HEK293 (cell line): ENCODE results near the gene ATP5MC2.
A peak's percentile ranks its signal among the peaks of the same experiment; 100 is the strongest.

Source experiments
- FEZF1 ChIP-seq: fragments of 450-650 bp; formaldehyde crosslinking; IDR thresholded peaks from 2 replicates; pipeline ENCODE4 v1.5.1; 2016; ENCODE audit warnings: missing biosample characterization, missing genetic modification characterization
- SCRT1 ChIP-seq: fragments of 450-650 bp; formaldehyde crosslinking; IDR thresholded peaks from 2 replicates; pipeline ENCODE4 v1.5.1; 2016; ENCODE audit warnings: missing biosample characterization, missing genetic modification characterization, borderline replicate concordance
- WT1 ChIP-seq: fragments of 450-650 bp; formaldehyde crosslinking; IDR thresholded peaks from 2 replicates; pipeline ENCODE4 v1.5.1; 2016; ENCODE audit warnings: missing biosample characterization, missing genetic modification characterization
- YY1 ChIP-seq: fragments of 450-650 bp; formaldehyde crosslinking; IDR thresholded peaks from 2 replicates; pipeline ENCODE4 v1.5.1; 2018; ENCODE audit warnings: missing biosample characterization, missing genetic modification characterization
- ZBTB1 ChIP-seq: fragments of 450-650 bp; formaldehyde crosslinking; IDR thresholded peaks from 2 replicates; pipeline ENCODE4 v1.5.1; 2016; ENCODE audit warnings: missing biosample characterization, missing genetic modification characterization
- ZBTB17 ChIP-seq: fragments of 450-650 bp; formaldehyde crosslinking; IDR thresholded peaks from 2 replicates; pipeline ENCODE4 v1.5.1; 2016; ENCODE audit warnings: missing biosample characterization, missing genetic modification characterization
- ZBTB20 ChIP-seq: fragments of 450-650 bp; formaldehyde crosslinking; IDR thresholded peaks from 2 replicates; pipeline ENCODE4 v1.5.1; 2016; ENCODE audit warnings: missing biosample characterization, missing genetic modification characterization
- ZBTB8A ChIP-seq: fragments of 450-650 bp; formaldehyde crosslinking; IDR thresholded peaks from 2 replicates; pipeline ENCODE4 v1.5.1; 2016; ENCODE audit warnings: missing biosample characterization, missing genetic modification characterization
- ZEB2 ChIP-seq: fragments of 450-650 bp; formaldehyde crosslinking; IDR thresholded peaks from 2 replicates; pipeline ENCODE4 v1.5.1; 2016; ENCODE audit warnings: missing biosample characterization, missing genetic modification characterization
- ZFP3 ChIP-seq: fragments of 450-650 bp; formaldehyde crosslinking; IDR thresholded peaks from 2 replicates; pipeline ENCODE4 v1.5.1; 2016; ENCODE audit warnings: low read depth, missing biosample characterization, missing genetic modification characterization
- ZNF121 ChIP-seq: fragments of 450-650 bp; formaldehyde crosslinking; IDR thresholded peaks from 2 replicates; pipeline ENCODE4 v1.5.1; 2016; ENCODE audit warnings: missing biosample characterization, missing genetic modification characterization
- ZNF2 ChIP-seq: fragments of 450-650 bp; formaldehyde crosslinking; IDR thresholded peaks from 2 replicates; pipeline ENCODE4 v1.5.1; 2016; ENCODE audit warnings: missing biosample characterization, missing genetic modification characterization
- ZNF214 ChIP-seq: fragments of 450-650 bp; formaldehyde crosslinking; IDR thresholded peaks from 2 replicates; pipeline ENCODE4 v1.5.1; 2017; ENCODE audit warnings: missing biosample characterization, mild to moderate bottlenecking, missing genetic modification characterization, borderline replicate concordance
- ZNF274 ChIP-seq, 2 experiments: fragments of 200-500 bp in 1 of 2; fragments of 450-650 bp in 1 of 2; sonication (Bioruptor generic) in 1 of 2; formaldehyde crosslinking in 1 of 2; IDR thresholded peaks; 2 replicates each; pipeline versions ENCODE4 v1.5.1 to v1.6.1; 2014 to 2016; ENCODE audit warnings: borderline replicate concordance in 1 of 2, inconsistent platforms in 1 of 2, low read length in 1 of 2, missing biosample characterization in 1 of 2, missing genetic modification characterization in 1 of 2
- ZNF366 ChIP-seq: fragments of 450-650 bp; formaldehyde crosslinking; conservative IDR thresholded peaks from 2 replicates; pipeline ENCODE4 v1.5.1; 2016; ENCODE audit warnings: missing biosample characterization, missing genetic modification characterization
- ZNF600 ChIP-seq: fragments of 450-650 bp; formaldehyde crosslinking; IDR thresholded peaks from 2 replicates; pipeline ENCODE4 v1.5.1; 2016; ENCODE audit warnings: missing biosample characterization, missing genetic modification characterization
- ZNF626 ChIP-seq: fragments of 450-650 bp; sonication (Bioruptor Pico); formaldehyde crosslinking; IDR thresholded peaks from 2 replicates; pipeline ENCODE4 v1.5.1; 2018; ENCODE audit warnings: missing biosample characterization, missing genetic modification characterization, inconsistent platforms
- ZNF654 ChIP-seq: fragments of 450-650 bp; formaldehyde crosslinking; IDR thresholded peaks from 2 replicates; pipeline ENCODE4 v1.5.1; 2016; ENCODE audit warnings: low read depth, missing biosample characterization, missing genetic modification characterization
- ZNF677 ChIP-seq: fragments of 450-650 bp; IDR thresholded peaks from 2 replicates; pipeline ENCODE4 v1.5.0; 2018; ENCODE audit warnings: missing biosample characterization, mild to moderate bottlenecking, missing genetic modification characterization, moderate library complexity
- ZNF837 ChIP-seq: fragments of 450-650 bp; formaldehyde crosslinking; IDR thresholded peaks from 2 replicates; pipeline ENCODE4 v1.5.1; 2016; ENCODE audit warnings: missing biosample characterization, missing genetic modification characterization
- ZSCAN30 ChIP-seq: fragments of 450-650 bp; IDR thresholded peaks from 2 replicates; pipeline ENCODE4 v1.5.1; 2018; ENCODE audit warnings: missing biosample characterization, mild to moderate bottlenecking, missing genetic modification characterization, moderate library complexity
- TF ChIP-seq, protein P1 (sequence below): fragments of 450-650 bp; formaldehyde crosslinking; IDR thresholded peaks from 2 replicates; pipeline ENCODE4 v1.5.1; 2016; ENCODE audit warnings: missing biosample characterization, missing genetic modification characterization
- TF ChIP-seq, protein P2 (sequence below): fragments of 450-650 bp; formaldehyde crosslinking; IDR thresholded peaks from 2 replicates; pipeline ENCODE4 v1.5.1; 2016; ENCODE audit warnings: missing biosample characterization, missing genetic modification characterization, borderline replicate concordance
- TF ChIP-seq, protein P3 (sequence below): fragments of 450-650 bp; formaldehyde crosslinking; IDR thresholded peaks from 2 replicates; pipeline ENCODE4 v1.5.0; 2017; ENCODE audit warnings: missing biosample characterization, missing genetic modification characterization, borderline replicate concordance
- TF ChIP-seq, protein P4 (sequence below): fragments of 450-650 bp; formaldehyde crosslinking; IDR thresholded peaks from 2 replicates; pipeline ENCODE4 v1.5.1; 2017; ENCODE audit warnings: missing biosample characterization, missing genetic modification characterization
- TF ChIP-seq, protein P5 (sequence below): fragments of 450-650 bp; formaldehyde crosslinking; IDR thresholded peaks from 2 replicates; pipeline ENCODE4 v1.5.1; 2016; ENCODE audit warnings: missing biosample characterization, missing genetic modification characterization
- TF ChIP-seq, protein P6 (sequence below): fragments of 450-650 bp; formaldehyde crosslinking; IDR thresholded peaks from 2 replicates; pipeline ENCODE4 v1.5.1; 2017; ENCODE audit warnings: missing biosample characterization, missing genetic modification characterization

Gene ATP5MC2

DNA sequence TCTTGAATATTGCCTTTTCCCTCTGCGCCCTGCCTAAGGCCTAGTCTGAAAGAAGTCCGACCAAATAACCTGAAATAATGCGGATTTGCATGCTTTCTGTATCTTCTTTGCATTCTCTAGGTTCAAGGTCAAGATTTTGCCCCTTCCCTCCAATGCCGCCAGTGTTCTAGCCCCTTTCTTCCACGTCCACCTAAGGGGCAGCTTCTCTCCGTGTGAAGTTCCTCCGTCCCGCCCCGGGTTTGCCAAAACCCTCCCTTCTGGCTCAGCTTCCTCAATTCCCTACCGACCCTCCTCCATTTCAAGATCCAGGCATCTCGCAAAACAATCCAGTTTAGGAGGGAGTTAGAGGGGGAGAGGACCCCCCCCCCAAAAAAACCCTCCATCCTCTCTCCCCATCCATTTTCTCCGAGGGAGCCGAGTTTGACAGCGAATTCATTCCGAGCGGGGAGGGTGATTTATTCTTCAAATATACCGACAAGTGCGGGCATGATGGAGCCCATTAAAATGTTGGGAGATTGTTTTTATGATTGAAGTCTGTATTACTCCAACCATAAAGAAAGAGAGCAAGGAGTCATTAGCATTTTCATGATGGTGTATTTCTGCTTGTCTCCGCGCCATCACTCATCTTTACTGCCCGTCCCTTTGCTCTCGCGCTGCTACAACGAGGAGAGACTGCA is 20.9 kb upstream of the ATP5MC2 start (continued):
- TF ChIP-seq, protein P1, sequence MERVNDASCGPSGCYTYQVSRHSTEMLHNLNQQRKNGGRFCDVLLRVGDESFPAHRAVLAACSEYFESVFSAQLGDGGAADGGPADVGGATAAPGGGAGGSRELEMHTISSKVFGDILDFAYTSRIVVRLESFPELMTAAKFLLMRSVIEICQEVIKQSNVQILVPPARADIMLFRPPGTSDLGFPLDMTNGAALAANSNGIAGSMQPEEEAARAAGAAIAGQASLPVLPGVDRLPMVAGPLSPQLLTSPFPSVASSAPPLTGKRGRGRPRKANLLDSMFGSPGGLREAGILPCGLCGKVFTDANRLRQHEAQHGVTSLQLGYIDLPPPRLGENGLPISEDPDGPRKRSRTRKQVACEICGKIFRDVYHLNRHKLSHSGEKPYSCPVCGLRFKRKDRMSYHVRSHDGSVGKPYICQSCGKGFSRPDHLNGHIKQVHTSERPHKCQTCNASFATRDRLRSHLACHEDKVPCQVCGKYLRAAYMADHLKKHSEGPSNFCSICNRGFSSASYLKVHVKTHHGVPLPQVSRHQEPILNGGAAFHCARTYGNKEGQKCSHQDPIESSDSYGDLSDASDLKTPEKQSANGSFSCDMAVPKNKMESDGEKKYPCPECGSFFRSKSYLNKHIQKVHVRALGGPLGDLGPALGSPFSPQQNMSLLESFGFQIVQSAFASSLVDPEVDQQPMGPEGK (tag by site-specific recombination): peak; percentile 68
- TF ChIP-seq, protein P2, sequence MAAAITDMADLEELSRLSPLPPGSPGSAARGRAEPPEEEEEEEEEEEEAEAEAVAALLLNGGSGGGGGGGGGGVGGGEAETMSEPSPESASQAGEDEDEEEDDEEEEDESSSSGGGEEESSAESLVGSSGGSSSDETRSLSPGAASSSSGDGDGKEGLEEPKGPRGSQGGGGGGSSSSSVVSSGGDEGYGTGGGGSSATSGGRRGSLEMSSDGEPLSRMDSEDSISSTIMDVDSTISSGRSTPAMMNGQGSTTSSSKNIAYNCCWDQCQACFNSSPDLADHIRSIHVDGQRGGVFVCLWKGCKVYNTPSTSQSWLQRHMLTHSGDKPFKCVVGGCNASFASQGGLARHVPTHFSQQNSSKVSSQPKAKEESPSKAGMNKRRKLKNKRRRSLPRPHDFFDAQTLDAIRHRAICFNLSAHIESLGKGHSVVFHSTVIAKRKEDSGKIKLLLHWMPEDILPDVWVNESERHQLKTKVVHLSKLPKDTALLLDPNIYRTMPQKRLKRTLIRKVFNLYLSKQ (tag by site-specific recombination): no peak
- TF ChIP-seq ZNF214 (tag by site-specific recombination) (no peak), ZNF654 (no peak), ZNF366 (tag by site-specific recombination) (peak; percentile 32; the same call in 1 of the 2 replicates), ZNF837 (tag by site-specific recombination) (no peak), FEZF1 (tag by site-specific recombination) (peak; percentile 72), ZNF121 (tag by site-specific recombination) (no peak), ZNF274 (IDR thresholded peaks at IDR 0.05; ENCODE audit: low read length) (no peak), ZNF274 (tag by site-specific recombination; IDR thresholded peaks at IDR 0.05; ENCODE audit: borderline replicate concordance) (no peak), ZBTB20 (peak; percentile 34; the same call in 1 of the 2 replicates), ZFP3 (no peak), ZNF677 (no peak), ZBTB1 (tag by site-specific recombination) (no peak), ZEB2 (tag by site-specific recombination) (peak; percentile 63), WT1 (peak; percentile 20; the same call in 1 of the 2 replicates), ZNF2 (tag by site-specific recombination) (peak; percentile 75; the same call in 1 of the 2 replicates), ZNF600 (peak; percentile 85), YY1 (tag by site-specific recombination) (peak; percentile 15; the same call in 1 of the 2 replicates), ZBTB8A (tag by site-specific recombination) (peak; percentile 27; the same call in 1 of the 2 replicates), ZSCAN30 (tag by site-specific recombination) (0 out of 2 replicates have a peak, but pooled peaks have one; percentile 33), SCRT1 (tag by site-specific recombination) (no peak), ZNF626 (tag by site-specific recombination) (no peak), ZBTB17 (tag by site-specific recombination) (peak; percentile 21)
- TF ChIP-seq, protein P3, sequence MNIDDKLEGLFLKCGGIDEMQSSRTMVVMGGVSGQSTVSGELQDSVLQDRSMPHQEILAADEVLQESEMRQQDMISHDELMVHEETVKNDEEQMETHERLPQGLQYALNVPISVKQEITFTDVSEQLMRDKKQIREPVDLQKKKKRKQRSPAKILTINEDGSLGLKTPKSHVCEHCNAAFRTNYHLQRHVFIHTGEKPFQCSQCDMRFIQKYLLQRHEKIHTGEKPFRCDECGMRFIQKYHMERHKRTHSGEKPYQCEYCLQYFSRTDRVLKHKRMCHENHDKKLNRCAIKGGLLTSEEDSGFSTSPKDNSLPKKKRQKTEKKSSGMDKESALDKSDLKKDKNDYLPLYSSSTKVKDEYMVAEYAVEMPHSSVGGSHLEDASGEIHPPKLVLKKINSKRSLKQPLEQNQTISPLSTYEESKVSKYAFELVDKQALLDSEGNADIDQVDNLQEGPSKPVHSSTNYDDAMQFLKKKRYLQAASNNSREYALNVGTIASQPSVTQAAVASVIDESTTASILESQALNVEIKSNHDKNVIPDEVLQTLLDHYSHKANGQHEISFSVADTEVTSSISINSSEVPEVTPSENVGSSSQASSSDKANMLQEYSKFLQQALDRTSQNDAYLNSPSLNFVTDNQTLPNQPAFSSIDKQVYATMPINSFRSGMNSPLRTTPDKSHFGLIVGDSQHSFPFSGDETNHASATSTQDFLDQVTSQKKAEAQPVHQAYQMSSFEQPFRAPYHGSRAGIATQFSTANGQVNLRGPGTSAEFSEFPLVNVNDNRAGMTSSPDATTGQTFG (tag by site-specific recombination): no peak
- TF ChIP-seq, protein P4, sequence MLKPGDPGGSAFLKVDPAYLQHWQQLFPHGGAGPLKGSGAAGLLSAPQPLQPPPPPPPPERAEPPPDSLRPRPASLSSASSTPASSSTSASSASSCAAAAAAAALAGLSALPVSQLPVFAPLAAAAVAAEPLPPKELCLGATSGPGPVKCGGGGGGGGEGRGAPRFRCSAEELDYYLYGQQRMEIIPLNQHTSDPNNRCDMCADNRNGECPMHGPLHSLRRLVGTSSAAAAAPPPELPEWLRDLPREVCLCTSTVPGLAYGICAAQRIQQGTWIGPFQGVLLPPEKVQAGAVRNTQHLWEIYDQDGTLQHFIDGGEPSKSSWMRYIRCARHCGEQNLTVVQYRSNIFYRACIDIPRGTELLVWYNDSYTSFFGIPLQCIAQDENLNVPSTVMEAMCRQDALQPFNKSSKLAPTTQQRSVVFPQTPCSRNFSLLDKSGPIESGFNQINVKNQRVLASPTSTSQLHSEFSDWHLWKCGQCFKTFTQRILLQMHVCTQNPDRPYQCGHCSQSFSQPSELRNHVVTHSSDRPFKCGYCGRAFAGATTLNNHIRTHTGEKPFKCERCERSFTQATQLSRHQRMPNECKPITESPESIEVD (tag by site-specific recombination): peak; percentile 79; the same call in 1 of the 2 replicates
- TF ChIP-seq, protein P5, sequence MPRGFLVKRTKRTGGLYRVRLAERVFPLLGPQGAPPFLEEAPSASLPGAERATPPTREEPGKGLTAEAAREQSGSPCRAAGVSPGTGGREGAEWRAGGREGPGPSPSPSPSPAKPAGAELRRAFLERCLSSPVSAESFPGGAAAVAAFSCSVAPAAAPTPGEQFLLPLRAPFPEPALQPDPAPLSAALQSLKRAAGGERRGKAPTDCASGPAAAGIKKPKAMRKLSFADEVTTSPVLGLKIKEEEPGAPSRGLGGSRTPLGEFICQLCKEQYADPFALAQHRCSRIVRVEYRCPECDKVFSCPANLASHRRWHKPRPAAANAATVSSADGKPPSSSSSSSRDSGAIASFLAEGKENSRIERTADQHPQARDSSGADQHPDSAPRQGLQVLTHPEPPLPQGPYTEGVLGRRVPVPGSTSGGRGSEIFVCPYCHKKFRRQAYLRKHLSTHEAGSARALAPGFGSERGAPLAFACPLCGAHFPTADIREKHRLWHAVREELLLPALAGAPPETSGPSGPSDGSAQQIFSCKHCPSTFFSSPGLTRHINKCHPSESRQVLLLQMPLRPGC: peak; percentile 40; the same call in 1 of the 2 replicates
- TF ChIP-seq, protein P6, sequence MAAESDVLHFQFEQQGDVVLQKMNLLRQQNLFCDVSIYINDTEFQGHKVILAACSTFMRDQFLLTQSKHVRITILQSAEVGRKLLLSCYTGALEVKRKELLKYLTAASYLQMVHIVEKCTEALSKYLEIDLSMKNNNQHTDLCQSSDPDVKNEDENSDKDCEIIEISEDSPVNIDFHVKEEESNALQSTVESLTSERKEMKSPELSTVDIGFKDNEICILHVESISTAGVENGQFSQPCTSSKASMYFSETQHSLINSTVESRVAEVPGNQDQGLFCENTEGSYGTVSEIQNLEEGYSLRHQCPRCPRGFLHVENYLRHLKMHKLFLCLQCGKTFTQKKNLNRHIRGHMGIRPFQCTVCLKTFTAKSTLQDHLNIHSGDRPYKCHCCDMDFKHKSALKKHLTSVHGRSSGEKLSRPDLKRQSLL (tag by site-specific recombination): peak; percentile 85
